Heart left ventricle (tissue), 16 donors: ENCODE data around the gene BACH2. TPM values are rescaled to one million over a fixed set of nuclear protein-coding genes. Genes with fewer than 3 reads are reported as not detected.

Source experiments
- ATAC-seq, 4 donors: fragments of 200-7000 bp; cut with Tn5 transposase; one replicate each; pipeline ENCODE4 v1.9.1; 2020 to 2022; ENCODE audit warnings: moderate library complexity in 4 of 4, mild to moderate bottlenecking in 3 of 4, moderate number of reproducible peaks in 1 of 4
- DNase-seq, 5 donors: peaks; one replicate each; pipeline ENCODE4 v3.0.0-alpha.2; 2020
- H3K27ac ChIP-seq, 12 donors: fragments of 200-600 bp; sonication (generic) in 4 of 12; one replicate each; pipeline versions ENCODE4 v1.5.0 to v1.8.0; 2016 to 2022; ENCODE audit warnings: mild to moderate bottlenecking in 2 of 12
- H3K27me3 ChIP-seq, 9 donors: fragments of 200-600 bp; sonication (generic) in 2 of 9; one replicate each; pipeline versions ENCODE4 v1.5.1 to v1.8.0; 2016 to 2022; ENCODE audit warnings: mild to moderate bottlenecking in 3 of 9
- H3K36me3 ChIP-seq, 9 donors: fragments of 200-600 bp; sonication (generic) in 2 of 9; one replicate each; pipeline versions ENCODE4 v1.5.0 to v1.8.0; 2018 to 2022; ENCODE audit warnings: mild to moderate bottlenecking in 2 of 9
- H3K4me1 ChIP-seq, 12 donors: fragments of 200-600 bp; sonication (generic) in 4 of 12; one replicate each; pipeline versions ENCODE4 v1.5.0 to v1.8.0; 2016 to 2022; ENCODE audit warnings: mild to moderate bottlenecking in 3 of 12
- H3K4me3 ChIP-seq, 12 donors: fragments of 200-600 bp; sonication (generic) in 4 of 12; one replicate each; pipeline versions ENCODE4 v1.5.0 to v1.8.0; 2017 to 2022; ENCODE audit warnings: mild to moderate bottlenecking in 9 of 12, moderate library complexity in 4 of 12
- H3K9me3 ChIP-seq, 12 donors: fragments of 200-600 bp; sonication (generic) in 4 of 12; one replicate each; pipeline versions ENCODE4 v1.5.0 to v1.8.0; 2016 to 2022; ENCODE audit warnings: mild to moderate bottlenecking in 1 of 12
- CTCF ChIP-seq, 12 donors: fragments of 200-600 bp; sonication (generic) in 4 of 12; IDR thresholded peaks; one replicate each; pipeline versions ENCODE4 v1.5.0 to v1.8.0; 2018 to 2022; ENCODE audit warnings: antibody characterized with exemption in 12 of 12, mild to moderate bottlenecking in 5 of 12
- POLR2A ChIP-seq, 2 donors: fragments of 450-650 bp; IDR thresholded peaks; one replicate each; pipeline ENCODE4 v1.6.1; 2017; ENCODE audit warnings: antibody characterized with exemption in 2 of 2, mild to moderate bottlenecking in 2 of 2, moderate library complexity in 2 of 2
- WGBS, 4 donors: extraction: QIAGEN DNeasy Blood & Tissue Kit in 2 of 4; methylation state at CpG; one replicate each; pipeline versions ENCODE4 v1.1.5 to v1.1.7; 2013 to 2018; 5-methylcytosine and 5-hydroxymethylcytosine counted together
- intact Hi-C, 10 donors: fragments of 100-400 bp; cut with DNase I; formaldehyde crosslinking; loops; one replicate each; pipeline versions ENCODE4 v1.11.1 to v1.14.2; 2022
- polyA plus RNA-seq, 2 donors: library from polyadenylated mRNA; stranded (reverse); fragments of 200-250 nt; gene quantifications; one replicate each; pipeline ENCODE4 v1.2.3, GENCODE V29; 2013
- total RNA-seq, 9 donors: library from RNA; depleted of rRNA in 2 of 9; stranded (reverse); fragments of >200 nt in 2 of 9; fragmentation: NEBNext Ultra II Directional in 3 of 9; extraction: Animal tissue kit (Norgen Biotek cat#: 25700) in 3 of 9; gene quantifications; one replicate each; pipeline versions ENCODE4 v1.1.0 to v1.2.4, GENCODE V29; 2016 to 2023
- donor health status: ischemic (EF 13 %, LVEDD 7.1; RV severe dilation, severe dysfunction).
- donor health status: healthy with polysubstance abuse.
- donor health status: DM: no; HTN: yes; CAD: no.
- donor health status: DM: no; HTN: no; CAD: no.
- donor health status: ischemic (EF 25% LVEDD 6.9; RV normal size, moderate dysfunction).
- donor health status: ischemic (EF 25% LVEDD 5.7; RV mildly dilated, moderate dysfunction).
- donor health status: healthy.
- donor health status: DM: yes; HTN: yes; CAD: no.
- donor health status: ischemic (EF 35%, LVEDD 5.7; RV mildly dilated, moderate dysfunction).
- donor health status: nonischemic (EF 11% LVEDD 7.7; RV severe dilation, severe dysfunction).
- donor health status: DM: yes; HTN: yes; CAD: no.
- donor health status: PGD.
- donor health status: ischemic (EF 29% LVEDD 5.4; RV normal size, mild dysfunction).
- donor health status: nonischemic (EF 23%, LVEDD 6.1; RV moderate dilation, normal function).

The BACH2 gene
- total and polyA plus RNA-seq, 11 donors, result 0.23 to 8.4 (median 1.5) TPM

- H3K27ac ChIP-seq, result no peak overlapping the region
- TF ChIP-seq POLR2A (IDR thresholded peaks at IDR 0.05) (no peak), CTCF (IDR thresholded peaks at IDR 0.05) (no peak)
- H3K9me3 ChIP-seq, result no peaks in the 10 kb centered on the region
- ATAC-seq (no peak), DNase-seq (no peak)
- no peak overlapping the region for H3K4me3 ChIP-seq
- H3K4me1 ChIP-seq, result peaks cover 0 to 8% (median 0%) of the 10 kb centered on the region in 12 donors
- WGBS, 4 donors, result 84 to 96% (median 93%) methylated on average over 2 of the region's 2 CpGs
- peaks cover 0 to 11% (median 0%) of the 10 kb centered on the region in 9 donors for H3K36me3 ChIP-seq
- H3K27me3 ChIP-seq, result no peaks in the 10 kb centered on the region
- intact Hi-C loops, result no loop called here
Measured at GRCh38 chr6:89939144-89939543, 357.5 kb downstream of the BACH2 start.

GRCh38 chr6:89938014-89938413, 358.6 kb downstream of the BACH2 start:
- Histone ChIP-seq H3K27me3 (no peaks in the 10 kb centered on the region), H3K9me3 (no peaks in the 10 kb centered on the region), H3K4me1 (peaks cover 0 to 8% (median 0%) of the 10 kb centered on the region in 12 donors), H3K36me3 (peaks cover 0 to 11% (median 0%) of the 10 kb centered on the region in 9 donors), H3K4me3 (no peak overlapping the region), H3K27ac (no peak overlapping the region)
- WGBS, 4 donors, result 90 to 96% (median 93%) methylated on average over 12 of the region's 12 CpGs
- DNase-seq (no peak), ATAC-seq (no peak)
- intact Hi-C loops, result no loop called here
- no peak for TF ChIP-seq CTCF (IDR thresholded peaks at IDR 0.05)
- no peak for TF ChIP-seq POLR2A (IDR thresholded peaks at IDR 0.05)

GRCh38 chr6:89936177-89936576, 360.5 kb downstream of the BACH2 start:
- WGBS, 4 donors, result 95 to 100% (median 99%) methylated on average over 1 of the region's 1 CpG
- H3K36me3 ChIP-seq, result peaks cover 0 to 17% (median 7%) of the 10 kb centered on the region in 9 donors
- TF ChIP-seq CTCF (IDR thresholded peaks at IDR 0.05), result no peak
- TF ChIP-seq POLR2A (IDR thresholded peaks at IDR 0.05), result no peak
- H3K4me1 ChIP-seq, result peaks cover 0 to 7% (median 0%) of the 10 kb centered on the region in 12 donors
- intact Hi-C loops, result no loop called here
- no peaks in the 10 kb centered on the region for H3K27me3 ChIP-seq
- no peaks in the 10 kb centered on the region for H3K9me3 ChIP-seq
- ATAC-seq (no peak), DNase-seq (no peak)
- H3K27ac ChIP-seq, result no peak overlapping the region
- H3K4me3 ChIP-seq, result no peak overlapping the region

GRCh38 chr6:89934685-89935366, 361.8 kb downstream of the BACH2 start:
- Histone ChIP-seq H3K4me1 (no peaks in the 10 kb centered on the region), H3K9me3 (no peaks in the 10 kb centered on the region), H3K27ac (no peak overlapping the region), H3K36me3 (peaks cover 0 to 17% (median 7%) of the 10 kb centered on the region in 9 donors), H3K4me3 (no peak overlapping the region), H3K27me3 (no peaks in the 10 kb centered on the region)
- WGBS, 4 donors, result 91 to 96% (median 94%) methylated on average over 19 of the region's 19 CpGs
- ATAC-seq (no peak), DNase-seq (no peak)
- TF ChIP-seq POLR2A (IDR thresholded peaks at IDR 0.05) (no peak), CTCF (IDR thresholded peaks at IDR 0.05) (no peak)
- intact Hi-C loops, result no loop called here
